Hepatocyte (in vitro differentiated cells): ENCODE data around the gene DOK1. TPM values are rescaled to one million over a fixed set of nuclear protein-coding genes. Genes with fewer than 3 reads are reported as not detected.

Source experiments
- DNase-seq: peaks from one replicate; pipeline ENCODE4 v3.0.0-alpha.2; 2016; ENCODE audit warnings: low spot score
- H2AFZ ChIP-seq: fragments of 200-600 bp; sonication (generic); 2 replicates; pipeline ENCODE4 v1.6.0; 2016; ENCODE audit warnings: antibody characterized with exemption, mild to moderate bottlenecking
- H3K27ac ChIP-seq: fragments of 200-600 bp; sonication (generic); 2 replicates; pipeline ENCODE4 v1.5.1; 2016; ENCODE audit warnings: mild to moderate bottlenecking
- H3K27me3 ChIP-seq: fragments of 200-600 bp; sonication (generic); 2 replicates; pipeline ENCODE4 v1.6.1; 2016
- H3K36me3 ChIP-seq: fragments of 200-600 bp; sonication (generic); replicated peaks from 2 replicates; pipeline ENCODE4 v1.5.1; 2016; ENCODE audit warnings: low read depth; ENCODE audit not compliant: insufficient read depth
- H3K4me1 ChIP-seq: fragments of 200-600 bp; sonication (generic); 2 replicates; pipeline ENCODE4 v1.5.1; 2016; ENCODE audit warnings: mild to moderate bottlenecking, moderate library complexity; ENCODE audit not compliant: insufficient read depth
- H3K4me2 ChIP-seq: fragments of 200-600 bp; sonication (generic); 2 replicates; pipeline ENCODE4 v1.6.0; 2016
- H3K4me3 ChIP-seq: fragments of 200-600 bp; sonication (generic); 2 replicates; pipeline ENCODE4 v1.5.1; 2016; ENCODE audit warnings: mild to moderate bottlenecking
- H3K79me2 ChIP-seq: fragments of 200-600 bp; sonication (generic); 2 replicates; pipeline ENCODE4 v1.6.0; 2017; ENCODE audit warnings: mild to moderate bottlenecking
- H3K9me2 ChIP-seq: fragments of 200-600 bp; sonication (generic); replicated peaks from 2 replicates; pipeline ENCODE4 v1.6.0; 2017; ENCODE audit warnings: mild to moderate bottlenecking; ENCODE audit not compliant: insufficient read depth
- H3K9me3 ChIP-seq: fragments of 200-600 bp; sonication (generic); 2 replicates; pipeline ENCODE4 v1.5.1; 2016; ENCODE audit warnings: low read depth, mild to moderate bottlenecking
- H4K20me1 ChIP-seq: fragments of 200-600 bp; sonication (generic); 2 replicates; pipeline ENCODE4 v1.6.0; 2016; ENCODE audit warnings: mild to moderate bottlenecking; ENCODE audit not compliant: insufficient read depth, poor library complexity, severe bottlenecking
- EZH2 ChIP-seq: fragments of 200-600 bp; sonication (generic); IDR thresholded peaks from 2 replicates; pipeline ENCODE4 v1.6.1; 2016; ENCODE audit warnings: antibody characterized with exemption, mild to moderate bottlenecking, borderline replicate concordance
- EZH2phosphoT487 ChIP-seq: fragments of 200-600 bp; sonication (generic); IDR thresholded peaks from one replicate; pipeline ENCODE4 v1.6.1; 2018; ENCODE audit warnings: antibody characterized with exemption, mild to moderate bottlenecking, low read depth, moderate library complexity; ENCODE audit not compliant: unreplicated experiment, severe bottlenecking
- WGBS: methylation state at CpG from one replicate; pipeline ENCODE4 v1.1.6; 2016; ENCODE audit warnings: low lambda C conversion rate; ENCODE audit errors: missing lambda C conversion rate; 5-methylcytosine and 5-hydroxymethylcytosine counted together
- polyA plus RNA-seq: library from polyadenylated mRNA; unstranded; fragments of >200 nt; fragmentation: Nextera tagmentation; extraction: Ambion mirVana; gene quantifications from 2 replicates; pipeline ENCODE4 v1.2.1, GENCODE V29; 2016
- total RNA-seq: library from RNA; depleted of rRNA; stranded (reverse); fragments of >200 nt; gene quantifications from 2 replicates; pipeline ENCODE4 v1.2.3, GENCODE V29; 2014
- TF ChIP-seq, protein P1 (sequence below): fragments of 200-600 bp; sonication (generic); IDR thresholded peaks from 2 replicates; pipeline ENCODE4 v1.5.1; 2016; ENCODE audit warnings: antibody characterized with exemption, mild to moderate bottlenecking; ENCODE audit not compliant: poor library complexity

DOK1 gene
- total and polyA plus RNA-seq, 2 experiments from 2014 or later: 8.0 to 11.4 TPM

DNA sequence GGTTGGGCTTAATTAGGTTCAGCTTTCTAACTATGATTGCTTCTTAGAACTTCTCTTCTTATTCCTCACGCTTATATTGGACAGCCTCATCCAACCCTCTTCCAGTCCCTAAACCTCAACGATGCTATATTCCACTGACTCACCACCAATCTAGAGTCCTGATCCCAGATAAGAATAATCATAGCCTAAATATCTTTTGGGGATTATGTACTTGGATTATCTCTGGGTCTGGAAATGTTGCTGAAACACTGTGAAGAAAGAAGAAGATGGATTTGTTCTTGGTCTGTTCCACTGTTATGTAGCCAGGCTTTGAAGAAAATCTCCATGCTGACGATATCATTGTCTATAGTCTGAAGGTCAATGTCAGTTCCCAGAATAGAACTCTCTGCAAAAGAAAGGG is 26.9 kb downstream of the DOK1 start:
- H2AFZ ChIP-seq: no peak overlapping the region
- 67% methylated on average over 3 of the region's 3 CpGs for WGBS
- TF ChIP-seq, protein P1, sequence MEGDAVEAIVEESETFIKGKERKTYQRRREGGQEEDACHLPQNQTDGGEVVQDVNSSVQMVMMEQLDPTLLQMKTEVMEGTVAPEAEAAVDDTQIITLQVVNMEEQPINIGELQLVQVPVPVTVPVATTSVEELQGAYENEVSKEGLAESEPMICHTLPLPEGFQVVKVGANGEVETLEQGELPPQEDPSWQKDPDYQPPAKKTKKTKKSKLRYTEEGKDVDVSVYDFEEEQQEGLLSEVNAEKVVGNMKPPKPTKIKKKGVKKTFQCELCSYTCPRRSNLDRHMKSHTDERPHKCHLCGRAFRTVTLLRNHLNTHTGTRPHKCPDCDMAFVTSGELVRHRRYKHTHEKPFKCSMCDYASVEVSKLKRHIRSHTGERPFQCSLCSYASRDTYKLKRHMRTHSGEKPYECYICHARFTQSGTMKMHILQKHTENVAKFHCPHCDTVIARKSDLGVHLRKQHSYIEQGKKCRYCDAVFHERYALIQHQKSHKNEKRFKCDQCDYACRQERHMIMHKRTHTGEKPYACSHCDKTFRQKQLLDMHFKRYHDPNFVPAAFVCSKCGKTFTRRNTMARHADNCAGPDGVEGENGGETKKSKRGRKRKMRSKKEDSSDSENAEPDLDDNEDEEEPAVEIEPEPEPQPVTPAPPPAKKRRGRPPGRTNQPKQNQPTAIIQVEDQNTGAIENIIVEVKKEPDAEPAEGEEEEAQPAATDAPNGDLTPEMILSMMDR: no peak
- no peak for TF ChIP-seq EZH2
- TF ChIP-seq EZH2phosphoT487: no peak

DNA sequence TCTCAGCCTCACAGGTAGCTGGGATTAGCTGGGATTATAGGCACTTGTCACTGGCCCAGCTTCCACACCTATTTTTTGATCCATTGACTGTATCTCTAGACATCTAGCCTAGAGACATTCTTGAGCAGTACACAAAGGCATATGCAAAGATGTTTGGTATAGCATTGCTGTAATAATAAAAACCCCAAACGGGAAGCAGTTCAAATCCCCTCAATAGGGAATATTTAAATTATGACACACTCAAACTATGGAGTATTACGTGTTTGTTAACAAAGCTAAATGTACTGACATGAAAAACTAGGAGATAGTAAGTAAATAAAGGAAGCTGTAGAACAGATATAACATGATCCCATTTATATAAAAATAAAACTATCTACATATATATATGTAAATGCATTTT is 27.7 kb downstream of the DOK1 start:
- no peaks in the 10 kb centered on the region for H3K9me3 ChIP-seq
- no peaks in the 10 kb centered on the region for H3K36me3 ChIP-seq
- TF ChIP-seq, protein P1: no peak
- TF ChIP-seq EZH2phosphoT487 (no peak), EZH2 (no peak)
- H4K20me1 ChIP-seq: no peaks in the 10 kb centered on the region
- WGBS: 83% methylated on average over 2 of the region's 2 CpGs
- DNase-seq: no peak
- H2AFZ ChIP-seq: no peak overlapping the region
- H3K9me2 ChIP-seq: no peaks in the 10 kb centered on the region
- H3K27me3 ChIP-seq: no peaks in the 10 kb centered on the region
- no peaks in the 10 kb centered on the region for H3K79me2 ChIP-seq
- H3K4me2 ChIP-seq: no peak overlapping the region
- H3K4me3 ChIP-seq: no peak overlapping the region
- no peaks in the 10 kb centered on the region for H3K4me1 ChIP-seq
- no peak overlapping the region for H3K27ac ChIP-seq

More for the DNA sequence above, 26.9 kb downstream of the DOK1 start:
- H3K27ac ChIP-seq: no peak overlapping the region
- H3K4me2 ChIP-seq: no peak overlapping the region
- H3K9me2 ChIP-seq: no peaks in the 10 kb centered on the region
- H3K4me1 ChIP-seq: no peaks in the 10 kb centered on the region
- H4K20me1 ChIP-seq: no peaks in the 10 kb centered on the region
- no peaks in the 10 kb centered on the region for H3K9me3 ChIP-seq
- DNase-seq: no peak
- no peaks in the 10 kb centered on the region for H3K27me3 ChIP-seq
- no peaks in the 10 kb centered on the region for H3K79me2 ChIP-seq
- H3K36me3 ChIP-seq: no peaks in the 10 kb centered on the region
- H3K4me3 ChIP-seq: no peak overlapping the region

DNA sequence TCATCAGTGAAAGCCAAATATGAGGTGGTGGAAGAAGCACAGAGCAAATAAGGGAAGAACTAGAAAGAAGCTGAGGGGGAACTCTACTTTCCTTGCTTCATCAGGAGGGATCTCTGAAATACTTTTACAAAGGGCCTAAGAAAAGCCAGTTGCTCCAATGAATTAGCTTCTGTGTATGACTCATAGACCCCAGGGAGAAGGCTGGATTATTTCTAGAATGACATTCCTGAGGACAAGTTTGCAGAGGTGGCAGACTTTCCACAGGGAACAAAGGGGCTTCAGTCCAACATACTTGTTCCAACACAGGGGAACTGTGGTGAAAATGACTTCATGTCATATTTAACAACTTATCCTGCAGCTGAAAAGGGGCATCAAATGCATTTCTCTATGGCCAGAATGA is 29.0 kb downstream of the DOK1 start:
- Histone ChIP-seq H3K9me2 (no peaks in the 10 kb centered on the region), H2AFZ (no peak overlapping the region), H4K20me1 (no peaks in the 10 kb centered on the region), H3K4me3 (no peak overlapping the region), H3K27me3 (no peaks in the 10 kb centered on the region), H3K9me3 (no peaks in the 10 kb centered on the region), H3K36me3 (no peaks in the 10 kb centered on the region), H3K79me2 (no peaks in the 10 kb centered on the region), H3K27ac (no peak overlapping the region), H3K4me1 (no peaks in the 10 kb centered on the region), H3K4me2 (no peak overlapping the region)
- TF ChIP-seq EZH2: no peak
- TF ChIP-seq, protein P1: no peak
- no peak for TF ChIP-seq EZH2phosphoT487
- no peak for DNase-seq

DNA sequence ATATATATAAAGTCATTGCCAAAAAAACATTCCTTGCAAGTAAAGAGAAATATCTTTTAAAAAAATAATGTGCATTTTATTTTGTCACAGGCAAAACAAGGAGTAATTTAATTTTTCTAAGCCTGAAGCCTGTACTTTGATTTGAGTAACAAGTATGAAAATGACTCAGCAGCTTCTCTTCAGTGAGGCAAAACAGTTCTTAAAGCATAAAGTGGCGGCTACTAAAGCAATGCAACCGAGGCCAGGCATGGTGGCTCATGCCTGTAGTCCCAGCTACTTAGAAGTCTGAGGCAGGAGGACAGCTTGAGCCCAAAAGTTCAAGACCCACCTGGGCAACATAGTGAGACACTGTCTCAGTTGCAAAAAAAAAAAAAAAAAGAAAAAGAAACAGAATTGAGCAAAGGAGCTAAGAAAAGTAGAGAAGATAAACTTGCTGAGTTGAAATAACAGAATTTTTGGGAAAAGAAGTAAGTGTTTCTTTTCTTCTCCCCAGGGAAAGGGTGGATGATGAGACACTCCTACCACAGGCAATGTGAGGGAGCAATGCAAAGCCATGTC is 29.6 kb downstream of the DOK1 start:
- 64% methylated on average over 2 of the region's 2 CpGs for WGBS
- H3K9me3 ChIP-seq: no peaks in the 10 kb centered on the region
- H3K79me2 ChIP-seq: no peaks in the 10 kb centered on the region
- no peaks in the 10 kb centered on the region for H4K20me1 ChIP-seq
- no peak for TF ChIP-seq EZH2
- TF ChIP-seq, protein P1: no peak
- no peak for TF ChIP-seq EZH2phosphoT487
- H3K4me3 ChIP-seq: no peak overlapping the region
- H3K27me3 ChIP-seq: no peaks in the 10 kb centered on the region
- H3K9me2 ChIP-seq: no peaks in the 10 kb centered on the region
- H2AFZ ChIP-seq: no peak overlapping the region
- H3K4me2 ChIP-seq: no peak overlapping the region
- H3K36me3 ChIP-seq: no peaks in the 10 kb centered on the region
- no peaks in the 10 kb centered on the region for H3K4me1 ChIP-seq
- DNase-seq: no peak
- no peak overlapping the region for H3K27ac ChIP-seq
